ENCODE data around the gene ZSCAN20. TPM values are rescaled to one million over a fixed set of nuclear protein-coding genes. Genes with fewer than 3 reads are reported as not detected.

Gene ZSCAN20
- total and polyA plus RNA-seq, 4 donors, result 0.48 to 2.3 (median 1.3) TPM

Other genes starting within 250 kb of the ZSCAN20 start
- 1 to 10 TPM; 2.3 to 6.2 TPM for gene ZNF362, start 216.2 kb upstream of the ZSCAN20 start, total RNA-seq
- gene ZNF362, start 216.2 kb upstream of the ZSCAN20 start, polyA plus RNA-seq, result 1 to 10 TPM; 4.6 to 6.3 TPM
- not detected for gene A3GALT2, start 151.5 kb upstream of the ZSCAN20 start, total RNA-seq
- not detected for gene A3GALT2, start 151.5 kb upstream of the ZSCAN20 start, polyA plus RNA-seq
- 10 to 100 TPM; 27.0 to 67.8 TPM for gene PHC2, start 41.5 kb upstream of the ZSCAN20 start, total RNA-seq
- 10 to 100 TPM; 19.1 to 62.3 TPM for gene PHC2, start 41.5 kb upstream of the ZSCAN20 start, polyA plus RNA-seq

All from liver (tissue), 4 donors.